ENCODE measurements around the gene PLXNC1.

PLXNC1 gene

GRCh38 chr12:94114166-94114565 is 34.2 kb upstream of the PLXNC1 start:
- Histone ChIP-seq H3K27ac (ENCODE audit: low read depth, low read length) (no peak overlapping the region), H3K9ac (ENCODE audit: low read length) (no peak overlapping the region), H3K36me3 (ENCODE audit: control insufficient read depth, insufficient read depth, low read length) (no peaks in the 10 kb centered on the region), H3K27me3 (ENCODE audit: control insufficient read depth, insufficient read depth, low read length) (no peaks in the 10 kb centered on the region), H3K4me1 (ENCODE audit: control insufficient read depth, insufficient read depth, low read length) (no peaks in the 10 kb centered on the region), H3K4me3 (ENCODE audit: low read length) (no peak overlapping the region)

DNA sequence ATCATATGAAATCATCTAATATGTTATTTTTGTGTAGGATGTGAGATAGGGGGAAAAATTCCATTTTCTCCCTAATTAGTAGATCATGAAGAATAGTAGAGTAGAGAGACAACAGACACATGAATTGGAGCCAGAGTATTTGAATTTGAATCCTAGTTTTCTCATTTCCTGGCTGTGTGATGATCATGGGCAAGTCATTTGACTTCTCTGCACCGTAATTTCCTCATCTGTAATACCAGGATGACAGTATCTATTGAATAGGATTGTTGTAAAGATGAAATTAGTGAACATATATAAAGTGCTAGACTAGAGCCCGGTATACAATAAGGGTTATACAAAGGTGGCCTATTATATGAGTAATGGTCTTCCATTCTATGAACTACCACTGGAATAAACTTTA is 32.2 kb upstream of the PLXNC1 start:
- no peak overlapping the region for H3K27ac ChIP-seq (ENCODE audit: low read depth, low read length)
- H3K4me3 ChIP-seq (ENCODE audit: low read length) = no peak overlapping the region
- H3K36me3 ChIP-seq (ENCODE audit: control insufficient read depth, insufficient read depth, low read length) = no peaks in the 10 kb centered on the region
- no peak overlapping the region for H3K9ac ChIP-seq (ENCODE audit: low read length)
- H3K4me1 ChIP-seq (ENCODE audit: control insufficient read depth, insufficient read depth, low read length) = no peaks in the 10 kb centered on the region
- H3K27me3 ChIP-seq (ENCODE audit: control insufficient read depth, insufficient read depth, low read length) = no peaks in the 10 kb centered on the region

GRCh38 chr12:94121886-94122285 is 26.5 kb upstream of the PLXNC1 start:
- no peaks in the 10 kb centered on the region for H3K36me3 ChIP-seq (ENCODE audit: control insufficient read depth, insufficient read depth, low read length)
- no peak overlapping the region for H3K4me3 ChIP-seq (ENCODE audit: low read length)
- H3K4me1 ChIP-seq (ENCODE audit: control insufficient read depth, insufficient read depth, low read length) = no peaks in the 10 kb centered on the region
- no peaks in the 10 kb centered on the region for H3K27me3 ChIP-seq (ENCODE audit: control insufficient read depth, insufficient read depth, low read length)
- H3K9ac ChIP-seq (ENCODE audit: low read length) = no peak overlapping the region
- H3K27ac ChIP-seq (ENCODE audit: low read depth, low read length) = no peak overlapping the region

DNA sequence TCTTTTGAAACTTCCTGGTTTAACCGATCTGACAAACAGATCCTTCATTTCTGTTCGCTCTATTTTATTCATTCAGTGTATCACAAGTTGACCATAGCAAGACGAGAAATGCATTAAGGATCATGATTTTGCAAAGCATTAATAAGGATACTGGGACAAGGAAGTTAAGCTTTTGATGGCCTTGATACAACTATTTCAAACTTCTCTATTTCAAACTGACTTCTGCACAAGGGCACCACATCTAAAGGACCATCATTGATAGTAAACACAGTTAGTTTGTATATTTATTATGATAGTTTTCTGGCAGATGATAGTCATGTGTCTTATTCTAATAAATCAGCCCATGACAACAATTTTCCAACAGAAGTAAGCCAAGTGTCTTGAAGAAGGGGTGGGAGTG is 25.8 kb upstream of the PLXNC1 start:
- H3K9ac ChIP-seq (ENCODE audit: low read length) = no peak overlapping the region

GRCh38 chr12:94123127-94123526 is 25.2 kb upstream of the PLXNC1 start:
- Histone ChIP-seq H3K27me3 (ENCODE audit: control insufficient read depth, insufficient read depth, low read length) (no peaks in the 10 kb centered on the region), H3K4me3 (ENCODE audit: low read length) (no peak overlapping the region), H3K9ac (ENCODE audit: low read length) (no peak overlapping the region), H3K36me3 (ENCODE audit: control insufficient read depth, insufficient read depth, low read length) (no peaks in the 10 kb centered on the region), H3K27ac (ENCODE audit: low read depth, low read length) (no peak overlapping the region), H3K4me1 (ENCODE audit: control insufficient read depth, insufficient read depth, low read length) (no peaks in the 10 kb centered on the region)

More for the DNA sequence above, 25.8 kb upstream of the PLXNC1 start:
- H3K36me3 ChIP-seq (ENCODE audit: control insufficient read depth, insufficient read depth, low read length) = no peaks in the 10 kb centered on the region
- H3K27me3 ChIP-seq (ENCODE audit: control insufficient read depth, insufficient read depth, low read length) = no peaks in the 10 kb centered on the region
- no peak overlapping the region for H3K4me3 ChIP-seq (ENCODE audit: low read length)
- H3K4me1 ChIP-seq (ENCODE audit: control insufficient read depth, insufficient read depth, low read length) = no peaks in the 10 kb centered on the region
- H3K27ac ChIP-seq (ENCODE audit: low read depth, low read length) = no peak overlapping the region

GRCh38 chr12:94126067-94126466 is 22.3 kb upstream of the PLXNC1 start:
- Histone ChIP-seq H3K27me3 (ENCODE audit: control insufficient read depth, insufficient read depth, low read length) (no peaks in the 10 kb centered on the region), H3K4me3 (ENCODE audit: low read length) (no peak overlapping the region), H3K36me3 (ENCODE audit: control insufficient read depth, insufficient read depth, low read length) (no peaks in the 10 kb centered on the region), H3K4me1 (ENCODE audit: control insufficient read depth, insufficient read depth, low read length) (no peaks in the 10 kb centered on the region), H3K27ac (ENCODE audit: low read depth, low read length) (no peak overlapping the region), H3K9ac (ENCODE audit: low read length) (no peak overlapping the region)

- H3K4me3 ChIP-seq (ENCODE audit: low read length) = no peak overlapping the region
- H3K9ac ChIP-seq (ENCODE audit: low read length) = no peak overlapping the region
- no peaks in the 10 kb centered on the region for H3K27me3 ChIP-seq (ENCODE audit: control insufficient read depth, insufficient read depth, low read length)
- H3K27ac ChIP-seq (ENCODE audit: low read depth, low read length) = no peak overlapping the region
- H3K36me3 ChIP-seq (ENCODE audit: control insufficient read depth, insufficient read depth, low read length) = no peaks in the 10 kb centered on the region
- no peaks in the 10 kb centered on the region for H3K4me1 ChIP-seq (ENCODE audit: control insufficient read depth, insufficient read depth, low read length)
These were observed 20.9 kb upstream of the PLXNC1 start for GRCh38 chr12:94127239-94128131.

- Histone ChIP-seq H3K4me3 (ENCODE audit: low read length) (no peak overlapping the region), H3K27ac (ENCODE audit: low read depth, low read length) (no peak overlapping the region)
These were observed 20.1 kb upstream of the PLXNC1 start for GRCh38 chr12:94128280-94128679.

DNA sequence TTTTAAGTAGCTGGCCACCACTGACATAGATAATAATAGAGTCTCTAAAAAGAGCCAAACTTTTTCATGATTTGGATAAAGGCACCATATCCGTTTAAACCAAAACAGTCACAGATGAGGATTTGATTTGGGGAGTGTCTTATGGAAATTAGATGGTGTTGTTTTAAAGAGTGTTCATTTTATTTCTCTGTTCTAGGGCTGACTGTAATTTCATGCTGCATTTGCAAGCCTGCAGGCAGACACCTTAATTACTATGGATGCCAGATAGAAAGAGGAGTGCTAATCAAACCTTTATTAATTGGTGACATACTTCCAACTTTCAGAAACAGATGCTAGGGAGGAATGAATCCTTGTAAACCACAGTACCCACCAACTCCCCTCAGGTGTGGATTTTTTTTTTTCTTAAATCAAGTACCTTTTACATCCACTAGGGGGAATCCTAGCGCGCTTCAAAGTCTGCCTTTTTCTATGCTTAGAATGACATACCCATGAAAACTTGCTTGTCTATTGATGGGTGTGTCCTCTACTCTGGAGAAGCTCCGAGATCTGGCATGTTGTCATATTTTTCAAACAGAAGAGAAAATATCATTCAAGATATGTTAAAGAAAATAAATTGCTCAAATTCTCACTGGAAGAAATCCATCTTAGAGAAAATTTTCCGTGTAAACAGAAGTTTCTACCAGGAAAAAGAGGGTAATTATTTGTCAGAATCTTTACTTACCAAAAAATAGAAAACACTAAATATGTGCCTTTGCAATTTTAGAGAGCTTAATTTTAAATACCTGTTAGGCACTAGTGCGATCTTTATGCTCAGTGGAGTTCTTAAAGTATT is 14.2 kb upstream of the PLXNC1 start:
- Histone ChIP-seq H3K27me3 (ENCODE audit: control insufficient read depth, insufficient read depth, low read length) (no peaks in the 10 kb centered on the region), H3K4me3 (ENCODE audit: low read length) (no peak overlapping the region), H3K9ac (ENCODE audit: low read length) (no peak overlapping the region), H3K4me1 (ENCODE audit: control insufficient read depth, insufficient read depth, low read length) (no peaks in the 10 kb centered on the region), H3K36me3 (ENCODE audit: control insufficient read depth, insufficient read depth, low read length) (no peaks in the 10 kb centered on the region), H3K27ac (ENCODE audit: low read depth, low read length) (no peak overlapping the region)

More at GRCh38 chr12:94128280-94128679, 20.1 kb upstream of the PLXNC1 start:
- Histone ChIP-seq H3K27me3 (ENCODE audit: control insufficient read depth, insufficient read depth, low read length) (no peaks in the 10 kb centered on the region), H3K9ac (ENCODE audit: low read length) (no peak overlapping the region), H3K4me1 (ENCODE audit: control insufficient read depth, insufficient read depth, low read length) (no peaks in the 10 kb centered on the region), H3K36me3 (ENCODE audit: control insufficient read depth, insufficient read depth, low read length) (no peaks in the 10 kb centered on the region)

- no peak overlapping the region for H3K9ac ChIP-seq (ENCODE audit: low read length)
- no peaks in the 10 kb centered on the region for H3K36me3 ChIP-seq (ENCODE audit: control insufficient read depth, insufficient read depth, low read length)
- no peaks in the 10 kb centered on the region for H3K4me1 ChIP-seq (ENCODE audit: control insufficient read depth, insufficient read depth, low read length)
- H3K27ac ChIP-seq (ENCODE audit: low read depth, low read length) = no peak overlapping the region
- H3K27me3 ChIP-seq (ENCODE audit: control insufficient read depth, insufficient read depth, low read length) = no peaks in the 10 kb centered on the region
- no peak overlapping the region for H3K4me3 ChIP-seq (ENCODE audit: low read length)
These were observed 12.5 kb upstream of the PLXNC1 start for GRCh38 chr12:94135896-94136295.

DNA sequence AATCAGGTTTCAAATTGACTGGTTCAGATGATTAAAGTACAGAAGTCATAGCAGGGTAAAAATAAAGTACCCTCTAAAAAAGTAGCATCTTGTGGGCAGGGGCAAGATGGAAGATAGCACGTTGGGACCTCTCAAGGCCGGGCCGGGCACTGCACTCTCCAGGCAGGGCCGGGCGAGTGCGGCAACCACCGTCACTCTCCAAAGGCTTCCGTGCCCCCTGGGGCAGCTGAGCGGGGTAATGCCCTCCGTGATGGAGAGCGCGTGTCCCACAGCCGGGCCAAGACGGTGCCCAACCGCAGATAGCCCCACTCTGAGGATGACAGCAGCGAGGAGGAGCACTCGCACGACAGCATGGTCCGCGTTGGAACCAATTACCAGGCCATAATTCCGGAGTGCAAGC is 8.6 kb upstream of the PLXNC1 start:
- Histone ChIP-seq H3K36me3 (ENCODE audit: control insufficient read depth, insufficient read depth, low read length) (no peaks in the 10 kb centered on the region), H3K27ac (ENCODE audit: low read depth, low read length) (no peak overlapping the region), H3K9ac (ENCODE audit: low read length) (no peak overlapping the region), H3K4me1 (ENCODE audit: control insufficient read depth, insufficient read depth, low read length) (no peaks in the 10 kb centered on the region), H3K27me3 (ENCODE audit: control insufficient read depth, insufficient read depth, low read length) (no peaks in the 10 kb centered on the region), H3K4me3 (ENCODE audit: low read length) (no peak overlapping the region)

GRCh38 chr12:94140556-94140955 is 7.8 kb upstream of the PLXNC1 start:
- Histone ChIP-seq H3K4me1 (ENCODE audit: control insufficient read depth, insufficient read depth, low read length) (no peaks in the 10 kb centered on the region), H3K9ac (ENCODE audit: low read length) (no peak overlapping the region), H3K4me3 (ENCODE audit: low read length) (no peak overlapping the region), H3K27me3 (ENCODE audit: control insufficient read depth, insufficient read depth, low read length) (no peaks in the 10 kb centered on the region), H3K36me3 (ENCODE audit: control insufficient read depth, insufficient read depth, low read length) (no peaks in the 10 kb centered on the region), H3K27ac (ENCODE audit: low read depth, low read length) (no peak overlapping the region)

Measured in rectal smooth muscle tissue (tissue), 1 donor.